Measurements from ENCODE around the gene FAM117A.
A peak's percentile ranks its signal among the peaks of the same experiment; 100 is the strongest.
"Not testable (repeated sequence)": the region's sequence is repeated elsewhere in the genome, so short reads cannot be mapped to it uniquely, and the experiment has no call there.

The FAM117A gene

DNA sequence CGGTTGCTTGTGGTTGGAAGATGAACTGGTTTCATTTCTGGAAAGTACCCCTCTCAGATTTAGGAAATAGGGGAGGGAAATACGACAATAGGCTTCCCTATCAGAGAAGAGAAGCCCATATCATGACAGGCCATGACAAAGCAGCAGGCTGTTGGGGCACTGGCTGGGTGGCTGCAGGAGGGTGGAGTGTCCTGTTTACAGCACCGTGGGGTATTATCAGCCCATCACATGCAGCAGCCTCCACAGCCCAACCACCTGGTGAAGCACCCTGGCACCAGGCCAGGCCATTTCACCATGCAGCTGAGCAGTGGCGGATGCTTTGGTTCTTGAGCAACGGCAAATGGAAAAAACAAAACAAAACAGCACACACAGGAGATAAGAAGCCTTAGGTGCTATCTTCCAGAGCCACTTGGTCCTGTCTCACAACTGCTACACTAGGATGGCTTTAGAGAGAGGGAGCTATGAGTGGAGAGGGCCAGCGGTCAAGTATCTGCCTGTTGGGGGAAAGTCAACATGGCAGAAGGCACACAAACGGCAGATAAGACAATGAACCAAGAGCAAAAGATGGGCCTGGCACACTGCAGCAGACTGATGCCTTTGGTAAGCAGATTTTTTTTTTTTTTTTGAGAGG lies 24.2 kb downstream of the FAM117A start:
- DNase-seq = peak; percentile 77

DNA sequence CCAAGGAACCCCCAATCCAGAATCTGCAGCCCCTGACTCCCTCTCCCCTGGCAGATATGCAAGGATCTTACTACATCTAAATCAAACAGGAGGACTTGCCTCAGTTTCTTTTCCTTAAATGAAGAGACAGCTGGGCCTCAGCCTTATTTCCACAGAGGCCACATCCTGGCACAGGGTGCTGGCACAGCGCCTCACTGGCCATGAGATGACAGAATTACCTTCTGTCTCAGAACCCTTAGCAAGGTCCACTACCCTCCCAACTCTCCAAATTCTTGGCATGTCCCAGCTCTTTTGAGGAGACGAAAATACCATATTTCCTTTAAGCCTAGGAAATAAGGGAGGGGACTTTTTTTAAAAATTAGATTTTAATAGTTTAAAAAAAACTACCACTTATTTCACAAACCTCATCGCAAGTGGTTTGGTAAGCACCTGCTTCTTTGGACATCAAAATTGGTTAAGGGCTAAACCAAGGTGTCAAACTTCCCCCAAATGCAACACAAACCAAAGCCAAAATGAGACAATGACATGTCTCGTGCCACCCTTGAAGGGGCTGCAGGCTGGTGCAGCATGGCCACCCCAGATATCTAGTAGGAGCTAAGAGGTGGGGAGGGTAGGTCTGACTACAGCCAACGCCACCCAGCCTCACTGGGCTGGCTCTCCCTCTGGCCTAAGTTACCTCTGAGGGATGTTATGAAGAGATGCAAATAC lies 25.3 kb downstream of the FAM117A start:
- DNase-seq = no peak

GRCh38 chr17:49734515-49735490 lies 29.1 kb downstream of the FAM117A start:
- DNase-seq = no peak

- no peak for DNase-seq
These were observed 32.5 kb downstream of the FAM117A start for GRCh38 chr17:49731435-49731831.

DNA sequence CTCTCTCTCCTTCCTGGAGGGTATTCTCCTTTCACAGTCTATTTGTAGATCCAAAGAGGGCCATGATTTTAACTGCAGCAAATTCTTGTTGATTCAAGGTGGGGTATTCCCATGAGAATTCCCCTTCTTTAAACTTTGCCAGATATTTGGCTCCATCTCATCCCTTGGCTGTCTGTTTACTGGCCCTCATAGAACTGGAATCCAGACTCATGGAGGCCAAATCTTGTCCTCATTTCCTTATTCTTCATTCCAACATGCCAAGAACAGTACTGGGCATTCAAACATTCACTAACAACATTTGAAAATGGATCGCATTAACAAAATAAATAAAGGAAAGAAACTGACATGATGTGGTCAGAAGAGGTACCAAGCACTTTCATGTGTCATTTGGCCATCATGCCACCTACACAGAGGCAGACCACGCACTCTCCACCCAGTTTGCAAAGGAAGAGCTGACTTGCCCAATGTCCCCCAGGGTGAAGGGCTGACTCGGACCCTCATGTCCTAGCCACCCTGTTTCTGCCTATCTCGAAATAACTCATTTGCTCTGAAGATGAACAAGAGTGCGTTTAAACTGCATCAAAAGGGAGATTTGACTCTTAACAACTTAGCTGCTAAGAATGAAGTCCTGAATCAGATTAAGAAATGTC lies 33.0 kb downstream of the FAM117A start:
- DNase-seq = no peak

DNA sequence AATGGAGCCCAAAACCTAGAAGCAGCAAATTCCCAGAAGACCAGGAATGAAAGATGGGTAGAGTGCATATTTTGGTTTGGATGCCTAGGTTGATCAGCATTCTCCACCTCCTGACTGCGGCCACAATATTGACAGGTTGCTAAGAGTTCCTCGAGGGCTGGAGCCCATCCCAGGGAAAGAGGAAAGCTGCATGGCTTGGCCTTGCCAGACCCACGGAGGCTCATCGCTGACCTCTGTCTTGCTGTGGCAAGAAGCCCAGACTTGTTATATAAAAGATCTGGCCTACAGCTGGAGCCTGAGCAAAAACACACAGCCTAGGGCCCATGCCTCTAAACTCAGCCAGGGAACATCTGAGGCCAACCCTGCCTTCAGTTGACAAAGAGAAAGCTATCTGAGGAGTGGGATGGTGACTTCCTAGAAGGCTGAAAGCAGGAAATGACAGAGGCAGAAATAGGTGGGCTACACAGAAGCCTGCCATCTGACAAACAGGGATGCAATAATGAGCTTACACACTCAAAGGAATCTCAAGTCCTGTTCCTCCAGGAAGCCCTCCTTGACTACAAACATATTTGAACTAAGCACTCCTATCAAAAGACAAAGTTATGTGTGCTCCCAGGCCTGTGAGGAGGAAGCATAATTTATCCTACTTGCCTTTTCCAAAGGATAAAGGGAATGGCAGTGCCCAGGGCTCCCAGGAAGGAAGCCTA lies 33.7 kb downstream of the FAM117A start:
- DNase-seq = no peak

GRCh38 chr17:49729069-49729468 lies 34.9 kb downstream of the FAM117A start:
- no peak for DNase-seq

- no peak for DNase-seq
These were observed 35.5 kb downstream of the FAM117A start for GRCh38 chr17:49728425-49728824.

GRCh38 chr17:49727380-49727779 lies 36.6 kb downstream of the FAM117A start:
- DNase-seq = no peak

GRCh38 chr17:49725452-49726130 lies 38.3 kb downstream of the FAM117A start:
- no peak for DNase-seq

GRCh38 chr17:49724552-49724951 lies 39.4 kb downstream of the FAM117A start:
- not testable (repeated sequence) for DNase-seq

- DNase-seq = no peak
These were observed 40.5 kb downstream of the FAM117A start for GRCh38 chr17:49723423-49723822.

DNA sequence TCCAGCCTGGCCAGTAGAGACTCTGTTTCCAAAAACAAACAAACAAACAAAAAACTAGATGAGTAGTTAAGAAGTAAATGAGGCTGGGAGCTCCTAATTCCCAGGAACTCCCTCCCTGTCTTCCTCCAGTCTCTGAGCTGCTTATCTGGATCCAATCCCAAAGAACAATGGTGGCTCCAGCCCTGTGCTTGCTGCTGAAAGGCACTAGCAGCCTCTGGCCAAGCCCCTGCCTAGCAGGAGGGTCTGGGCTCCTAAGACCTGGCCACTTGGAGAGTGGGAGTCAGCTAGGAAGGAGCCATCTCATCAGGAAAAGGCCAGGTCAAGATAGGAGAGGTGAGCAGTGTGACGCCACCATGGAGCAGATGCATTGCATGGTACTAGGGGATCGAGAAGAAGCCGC lies 41.9 kb downstream of the FAM117A start:
- DNase-seq = no peak

DNA sequence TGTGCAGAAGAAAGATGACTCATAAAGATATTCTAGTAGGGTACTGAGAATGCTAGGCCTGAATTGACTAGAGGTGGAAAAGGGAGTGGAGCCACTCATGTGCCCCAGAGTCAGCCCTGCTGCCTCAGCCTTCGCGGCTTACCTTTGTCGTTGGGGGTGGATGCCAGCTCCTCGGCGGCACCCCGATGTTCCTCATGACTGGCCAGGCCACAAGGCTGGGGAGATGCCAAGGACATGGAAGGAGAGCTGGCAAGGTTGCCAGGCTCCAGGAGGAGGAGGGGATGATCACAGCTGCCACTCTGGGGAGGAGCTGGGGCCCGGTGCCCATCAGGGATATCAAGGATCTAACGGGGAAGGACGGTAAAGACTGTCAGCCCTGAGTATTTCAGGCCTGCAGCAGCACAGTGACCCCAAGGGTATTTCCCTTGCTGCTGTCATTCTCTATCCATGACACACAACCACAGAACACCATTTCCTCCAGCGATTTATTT lies 46.5 kb downstream of the FAM117A start:
- no peak for DNase-seq

GRCh38 chr17:49716668-49717364 lies 47.1 kb downstream of the FAM117A start:
- no peak for DNase-seq

- DNase-seq = peak; percentile 32
These were observed 48.1 kb downstream of the FAM117A start for GRCh38 chr17:49715717-49716279.

DNA sequence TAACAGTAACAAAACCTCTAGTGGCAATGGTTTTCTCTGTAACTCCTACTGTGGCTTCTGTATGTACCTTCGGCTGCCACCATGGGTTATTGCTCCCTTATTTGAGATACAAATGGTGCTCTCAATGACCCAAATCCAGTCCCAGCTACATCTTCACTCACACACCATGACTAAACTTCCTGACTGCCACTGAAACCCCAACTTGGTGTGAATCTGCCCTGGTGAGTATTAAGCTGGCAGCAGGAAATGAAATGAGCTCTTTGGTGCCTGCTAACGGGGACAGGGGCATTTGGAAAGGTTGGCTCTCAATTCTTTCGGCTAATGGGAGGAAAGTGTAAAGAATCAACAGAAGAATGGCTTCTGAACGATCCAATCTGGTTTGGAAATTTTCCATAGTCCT lies 48.7 kb downstream of the FAM117A start:
- no peak for DNase-seq

- no peak for DNase-seq
These were observed 55.3 kb downstream of the FAM117A start for GRCh38 chr17:49708515-49709183.

- DNase-seq = peak; percentile 98
These were observed 56.1 kb downstream of the FAM117A start, which contains the start of gene SLC35B1 for GRCh38 chr17:49707608-49708514. Gene SLC35B1 (minus strand): TSS chr17:49707964. CDS start chr17:49707833, 131 bp downstream.
